ENCODE data around the gene WTIP. TPM values are rescaled to one million over a fixed set of nuclear protein-coding genes. Genes with fewer than 3 reads are reported as not detected.
"Not testable (repeated sequence)": the region's sequence is repeated elsewhere in the genome, so short reads cannot be mapped to it uniquely, and the experiment has no call there.

WTIP gene
- total RNA-seq, 1 donor, result under 0.01 TPM

GRCh38 chr19:34502582-34503411 is 21.2 kb downstream of the WTIP start:
- no peak for DNase-seq (ENCODE audit: low read depth in 2 of 3, low spot score in 2 of 3)

DNA sequence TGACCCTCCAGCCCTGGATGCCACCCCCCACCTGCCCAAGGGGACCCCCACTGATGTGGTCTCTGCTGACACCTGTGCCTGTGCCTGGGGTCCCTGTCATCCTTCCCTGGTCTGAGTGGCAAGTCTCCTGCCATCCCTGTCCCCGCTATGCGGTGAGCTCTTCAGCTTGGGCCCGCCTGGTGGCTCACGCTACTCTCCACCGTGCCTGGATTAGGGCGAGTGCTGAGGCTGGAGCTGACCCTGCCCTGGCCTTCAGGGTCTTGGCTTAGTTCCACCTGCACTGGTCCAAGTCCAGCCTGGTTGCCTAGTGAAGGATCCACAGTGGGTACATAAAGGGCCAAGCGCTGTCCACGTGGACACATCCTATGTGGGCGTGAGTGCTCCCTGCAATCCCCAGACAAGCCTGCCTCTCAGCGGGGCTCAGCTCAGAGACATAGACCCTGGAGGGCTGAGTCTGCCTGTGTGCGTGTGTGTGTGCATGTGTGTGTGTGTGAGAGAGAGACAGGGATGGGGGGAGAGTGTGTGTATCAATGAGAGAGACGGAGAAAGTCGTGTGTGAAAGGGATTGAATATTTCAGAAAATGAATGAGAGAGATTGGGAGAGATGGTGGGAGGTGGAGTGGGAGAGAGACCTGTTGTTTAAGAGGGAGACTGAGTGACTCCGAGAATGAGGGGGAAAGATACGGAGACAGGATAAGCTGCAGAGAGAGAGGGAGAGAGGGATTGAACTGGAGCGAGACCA is 22.1 kb downstream of the WTIP start:
- DNase-seq (ENCODE audit: low read depth in 2 of 3, low spot score in 2 of 3), result no peak

DNA sequence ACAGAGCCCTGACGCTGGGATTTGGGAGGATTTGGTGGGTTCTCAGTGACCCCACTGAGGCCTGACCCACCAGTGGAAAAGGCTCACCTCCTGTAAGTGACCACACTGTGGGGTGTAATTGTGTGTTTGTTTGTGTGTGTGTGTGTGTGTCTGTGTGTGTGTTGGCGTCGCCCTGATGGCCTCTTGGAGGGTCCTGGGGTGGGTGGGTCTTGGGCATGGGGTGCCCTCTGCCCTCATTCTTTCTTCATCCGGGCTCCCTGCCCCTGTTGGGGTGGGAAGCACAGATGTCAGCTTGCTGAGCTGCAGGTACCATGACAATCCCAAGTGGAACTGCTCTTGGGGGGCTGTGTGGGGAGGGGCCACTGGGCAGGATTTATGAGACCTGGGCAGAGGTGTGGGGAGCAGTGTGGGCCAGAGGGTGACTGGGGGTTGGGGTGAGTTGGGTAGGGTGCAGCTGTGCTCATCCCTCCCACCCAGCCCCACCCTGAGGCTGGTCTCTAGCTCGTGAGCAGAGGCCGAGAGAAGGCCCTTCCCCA is 22.8 kb downstream of the WTIP start:
- DNase-seq (ENCODE audit: low read depth in 2 of 3, low spot score in 2 of 3), result no peak

- DNase-seq (ENCODE audit: low read depth in 2 of 3, low spot score in 2 of 3), result no peak
These were observed 23.3 kb downstream of the WTIP start for GRCh38 chr19:34504809-34505291.

GRCh38 chr19:34505321-34506025 is 23.9 kb downstream of the WTIP start:
- DNase-seq (ENCODE audit: low read depth in 2 of 3, low spot score in 2 of 3), result no peak

GRCh38 chr19:34506026-34506370 is 24.4 kb downstream of the WTIP start:
- no peak for DNase-seq (ENCODE audit: low read depth in 2 of 3, low spot score in 2 of 3)

DNA sequence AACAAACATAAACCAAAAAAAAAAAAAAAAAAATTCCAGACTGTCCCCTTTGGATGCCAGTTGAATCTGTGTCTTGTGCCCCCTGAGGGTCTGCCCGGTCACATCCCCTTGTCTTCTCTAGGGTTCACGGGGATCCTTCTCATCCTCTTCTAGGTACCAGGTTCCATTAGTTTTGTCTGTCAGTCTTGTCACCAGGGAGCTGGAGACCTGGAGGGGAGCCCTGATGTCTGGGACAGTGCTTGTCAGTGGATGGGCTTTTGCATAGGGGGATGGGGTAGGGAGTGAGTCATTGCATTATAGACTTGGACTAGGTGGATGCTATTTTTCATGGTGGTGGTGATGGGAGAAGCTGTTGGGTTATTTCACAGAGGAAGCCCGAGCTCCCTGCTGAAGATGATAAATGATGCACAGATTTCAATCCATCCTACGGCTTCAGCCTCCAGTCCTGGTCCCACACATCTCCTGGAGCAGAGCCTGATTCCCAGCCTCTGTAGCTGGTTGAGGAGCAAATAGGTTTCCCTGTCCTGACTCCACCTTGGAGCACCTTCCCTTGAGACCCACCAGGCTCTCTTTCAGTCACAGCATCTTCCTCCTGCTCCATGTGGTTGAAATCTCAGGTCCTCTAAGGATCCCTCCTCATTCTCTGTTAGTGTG is 26.0 kb downstream of the WTIP start:
- no peak for DNase-seq (ENCODE audit: low read depth in 2 of 3, low spot score in 2 of 3)

DNA sequence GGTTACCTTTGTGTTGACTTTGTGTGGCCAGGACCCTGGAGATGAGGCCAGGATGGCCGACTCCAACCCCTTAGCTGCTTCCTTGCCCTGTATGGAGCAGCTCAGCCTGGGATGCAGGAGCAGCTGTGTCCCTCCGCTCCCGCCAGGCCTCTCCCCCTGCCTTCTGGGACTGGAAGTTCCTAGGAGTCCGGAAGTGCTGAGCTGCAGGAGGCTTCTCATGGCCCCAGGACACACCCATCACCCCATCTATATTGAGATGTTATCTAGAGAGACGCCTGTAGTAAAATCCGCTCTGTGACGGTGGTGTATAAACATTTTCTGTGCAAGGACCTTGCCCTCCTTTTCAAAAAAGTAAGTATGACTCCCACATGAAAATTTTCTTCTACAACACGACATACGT is 27.0 kb downstream of the WTIP start:
- no peak for DNase-seq (ENCODE audit: low read depth in 2 of 3, low spot score in 2 of 3)

DNA sequence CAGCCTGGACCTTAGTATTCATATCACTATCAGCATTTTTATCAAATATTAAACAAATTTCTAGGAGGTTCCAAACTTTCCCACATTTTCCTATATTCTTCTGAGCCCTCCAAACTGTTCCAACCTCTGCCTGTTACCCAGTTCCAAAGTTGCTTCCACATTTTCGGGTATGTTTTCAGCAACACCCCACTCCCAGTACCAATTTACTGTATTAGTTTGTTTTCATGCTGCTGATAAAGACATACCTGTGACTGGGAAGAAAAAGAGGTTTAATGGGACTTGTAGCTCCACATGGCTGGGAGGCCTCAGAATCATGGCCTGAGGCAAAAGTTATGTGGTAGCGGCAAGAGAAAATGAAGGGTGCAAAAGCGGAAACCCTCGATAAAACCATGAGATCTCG is 29.3 kb downstream of the WTIP start:
- not testable (repeated sequence) for DNase-seq (ENCODE audit: low read depth in 2 of 3, low spot score in 2 of 3)

DNA sequence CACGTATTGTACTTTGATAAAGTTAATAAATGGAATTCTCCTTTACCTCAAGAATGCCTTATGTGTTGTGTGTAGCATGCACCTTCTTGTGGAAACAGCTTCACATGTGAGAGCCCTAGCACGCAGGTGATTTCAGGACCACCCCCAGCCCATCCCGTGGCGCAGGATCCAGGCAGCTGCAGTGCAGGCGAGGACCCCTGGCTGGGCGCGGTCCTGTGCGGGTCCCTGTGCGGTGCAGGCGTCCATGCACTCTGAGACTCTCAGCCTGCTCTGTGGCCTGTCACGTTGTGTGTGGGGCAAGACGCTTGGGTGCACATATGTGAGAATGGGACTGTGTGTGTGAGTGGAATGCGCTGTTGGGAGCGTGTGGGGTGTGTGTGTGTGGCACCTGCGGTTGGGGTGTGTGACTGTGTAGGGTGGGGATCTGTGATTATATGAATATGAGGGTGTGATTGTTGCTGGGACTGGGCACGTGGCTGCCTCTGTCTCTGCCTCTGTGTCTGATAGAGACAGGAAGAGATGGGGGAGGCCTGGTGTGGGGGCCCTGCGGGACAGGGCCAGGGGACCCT is 30.8 kb downstream of the WTIP start:
- no peak for DNase-seq (ENCODE audit: low read depth in 2 of 3, low spot score in 2 of 3)

DNA sequence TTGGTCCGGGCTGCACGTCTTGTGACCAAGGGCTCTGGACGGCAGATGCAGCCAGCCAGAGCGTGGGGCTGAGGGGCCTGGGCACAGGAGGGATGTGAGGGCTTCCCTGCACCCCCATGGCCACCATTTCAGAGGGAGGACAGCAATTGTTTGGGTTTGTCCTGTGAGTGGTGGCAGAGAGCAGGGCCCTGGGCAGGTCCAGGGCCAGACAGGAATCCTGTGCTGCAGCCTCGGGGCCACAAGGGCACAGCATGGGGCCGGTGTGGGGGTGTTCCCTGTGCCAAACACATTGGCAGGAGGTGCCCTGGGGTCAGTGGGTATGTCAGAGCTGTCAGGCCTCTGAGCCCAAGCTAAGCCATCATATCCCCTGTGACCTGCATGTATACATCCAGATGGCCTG is 32.2 kb downstream of the WTIP start:
- no peak for DNase-seq (ENCODE audit: low read depth in 2 of 3, low spot score in 2 of 3)

DNA sequence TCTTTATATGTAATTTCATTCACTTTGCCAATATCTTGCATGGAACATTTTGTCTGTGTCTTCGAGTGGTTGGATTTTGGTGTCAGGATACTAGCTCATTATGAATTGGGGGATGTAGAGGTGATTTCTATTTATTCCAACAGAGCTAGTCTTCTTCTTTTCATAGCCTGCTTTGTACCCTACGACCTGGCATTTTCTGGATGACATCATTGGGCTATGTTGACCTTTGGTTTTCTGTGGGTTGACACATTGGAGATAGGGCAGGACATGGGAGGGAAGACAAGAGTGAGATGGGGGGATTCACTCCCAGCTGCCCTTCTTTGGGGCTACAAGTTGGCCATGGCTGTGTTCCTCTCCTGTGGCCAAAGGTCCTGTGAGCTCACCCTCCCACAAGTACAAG is 38.0 kb downstream of the WTIP start:
- DNase-seq (ENCODE audit: low read depth in 2 of 3, low spot score in 2 of 3), result no peak

GRCh38 chr19:34523408-34523807 is 41.9 kb downstream of the WTIP start:
- no peak for DNase-seq (ENCODE audit: low read depth in 2 of 3, low spot score in 2 of 3)

DNA sequence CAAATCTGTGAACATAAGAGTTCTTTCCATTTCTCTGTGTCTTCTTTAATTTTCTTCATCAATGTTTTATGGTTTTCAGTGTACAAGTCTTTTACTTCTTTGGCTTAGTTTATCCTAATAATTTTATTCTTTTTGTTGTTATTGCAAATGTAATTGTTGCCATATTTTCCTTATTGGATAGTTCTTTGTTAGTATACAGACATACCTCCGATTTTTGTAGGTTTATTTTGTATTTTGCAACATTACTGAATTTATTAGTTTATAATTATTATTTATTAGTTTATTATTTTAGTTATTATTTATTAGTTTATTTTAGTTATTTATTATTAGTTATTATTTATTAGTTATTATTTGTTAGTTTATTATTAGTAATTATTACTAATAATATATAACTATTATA is 43.4 kb downstream of the WTIP start:
- no peak for DNase-seq (ENCODE audit: low read depth in 2 of 3, low spot score in 2 of 3)

DNA sequence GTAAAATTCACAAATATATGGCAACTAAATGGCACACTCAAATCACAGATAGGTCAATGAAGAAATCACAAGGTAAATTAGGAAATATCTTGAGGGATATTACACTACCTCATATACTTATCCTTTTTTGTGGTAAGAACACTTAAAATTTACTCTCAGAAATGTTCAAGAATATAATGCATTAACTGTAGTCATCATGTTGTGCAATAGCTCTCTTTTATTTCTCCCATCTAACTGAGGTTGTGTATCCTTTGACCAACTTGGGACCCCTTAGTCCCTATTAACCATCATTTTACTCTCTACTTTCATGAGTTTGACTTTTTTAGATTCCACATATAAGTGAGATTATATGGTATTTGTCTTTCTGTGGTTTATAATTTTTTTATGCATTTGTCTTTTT is 52.6 kb downstream of the WTIP start:
- DNase-seq (ENCODE audit: low read depth in 2 of 3, low spot score in 2 of 3), result no peak

DNA sequence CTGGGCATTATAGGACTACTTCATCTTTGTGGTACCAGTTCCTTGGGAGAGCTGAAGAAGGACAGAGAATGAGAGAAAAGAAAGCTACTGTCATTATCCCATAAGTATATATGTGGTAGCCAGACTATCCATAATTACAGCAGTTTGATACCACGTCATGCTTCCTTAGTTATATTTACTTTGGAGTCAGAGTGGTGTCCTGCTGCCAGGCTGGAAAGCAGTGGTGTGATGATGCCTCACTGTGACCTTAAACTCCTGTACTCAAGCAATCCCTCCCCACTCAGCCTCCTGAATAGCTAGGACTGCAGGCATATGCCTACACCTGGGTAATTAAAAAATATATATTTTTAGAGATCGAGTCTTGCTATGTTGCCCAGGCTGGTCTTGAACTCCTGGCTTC is 57.8 kb downstream of the WTIP start:
- DNase-seq (ENCODE audit: low read depth in 2 of 3, low spot score in 2 of 3), result no peak

GRCh38 chr19:34540811-34541557 is 59.4 kb downstream of the WTIP start:
- no peak for DNase-seq (ENCODE audit: low read depth in 2 of 3, low spot score in 2 of 3)

GRCh38 chr19:34549833-34550232 is 68.3 kb downstream of the WTIP start:
- DNase-seq (ENCODE audit: low read depth in 2 of 3, low spot score in 2 of 3), result no peak

- DNase-seq (ENCODE audit: low read depth in 2 of 3, low spot score in 2 of 3), result no peak
These were observed 73.9 kb downstream of the WTIP start for GRCh38 chr19:34555447-34555846.

DNA sequence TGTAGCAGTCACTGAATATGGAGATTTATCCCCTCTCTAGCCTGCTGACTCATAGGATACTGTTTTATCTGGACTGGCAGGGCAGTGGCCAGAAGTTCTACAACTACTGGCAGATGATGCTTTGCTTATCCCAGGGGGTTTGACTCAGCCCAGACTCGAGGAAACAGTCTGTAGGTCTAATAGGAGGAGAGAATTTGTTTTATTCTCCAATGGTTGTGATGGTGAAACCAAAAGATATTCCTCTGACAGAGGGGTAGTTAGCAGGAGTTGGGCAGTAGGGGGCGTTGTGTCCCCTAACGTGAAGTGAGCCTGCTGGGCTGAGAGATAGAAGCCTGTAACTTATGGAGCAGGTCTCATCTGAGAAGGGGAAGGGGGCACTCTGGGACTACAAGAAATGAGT is 74.9 kb downstream of the WTIP start:
- no peak for DNase-seq (ENCODE audit: low read depth in 2 of 3, low spot score in 2 of 3)

Measured in hematopoietic multipotent progenitor cell (in vitro differentiated cells).